Measurements from ENCODE around the gene VWA2.
A peak's percentile ranks its signal among the peaks of the same experiment; 100 is the strongest.

VWA2 gene

DNA sequence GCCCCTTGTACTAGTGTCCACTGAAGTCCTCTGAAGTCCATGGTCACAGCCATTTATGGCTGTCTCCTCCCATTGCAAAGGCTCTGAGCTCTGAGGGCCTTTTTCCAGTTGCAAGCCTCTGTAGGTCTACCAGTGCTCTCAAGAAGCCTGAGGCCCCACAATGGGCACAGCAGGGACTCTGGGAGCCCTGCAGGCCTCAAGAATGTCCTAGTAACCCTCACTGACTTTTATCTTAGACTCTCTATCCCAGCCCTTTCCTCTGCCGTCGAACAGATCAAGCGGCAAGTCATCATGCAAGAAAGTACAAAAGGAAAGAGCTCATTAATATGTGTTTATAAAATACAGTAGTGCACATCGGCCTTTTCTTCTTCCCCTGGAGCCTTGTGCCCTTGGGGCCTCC, 23.4 kb downstream of the VWA2 start:
- no peak for TF ChIP-seq ZFX (IDR thresholded peaks at IDR 0.05)
- TF ChIP-seq, protein P1, sequence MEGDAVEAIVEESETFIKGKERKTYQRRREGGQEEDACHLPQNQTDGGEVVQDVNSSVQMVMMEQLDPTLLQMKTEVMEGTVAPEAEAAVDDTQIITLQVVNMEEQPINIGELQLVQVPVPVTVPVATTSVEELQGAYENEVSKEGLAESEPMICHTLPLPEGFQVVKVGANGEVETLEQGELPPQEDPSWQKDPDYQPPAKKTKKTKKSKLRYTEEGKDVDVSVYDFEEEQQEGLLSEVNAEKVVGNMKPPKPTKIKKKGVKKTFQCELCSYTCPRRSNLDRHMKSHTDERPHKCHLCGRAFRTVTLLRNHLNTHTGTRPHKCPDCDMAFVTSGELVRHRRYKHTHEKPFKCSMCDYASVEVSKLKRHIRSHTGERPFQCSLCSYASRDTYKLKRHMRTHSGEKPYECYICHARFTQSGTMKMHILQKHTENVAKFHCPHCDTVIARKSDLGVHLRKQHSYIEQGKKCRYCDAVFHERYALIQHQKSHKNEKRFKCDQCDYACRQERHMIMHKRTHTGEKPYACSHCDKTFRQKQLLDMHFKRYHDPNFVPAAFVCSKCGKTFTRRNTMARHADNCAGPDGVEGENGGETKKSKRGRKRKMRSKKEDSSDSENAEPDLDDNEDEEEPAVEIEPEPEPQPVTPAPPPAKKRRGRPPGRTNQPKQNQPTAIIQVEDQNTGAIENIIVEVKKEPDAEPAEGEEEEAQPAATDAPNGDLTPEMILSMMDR (conservative IDR thresholded peaks at IDR 0.05) = no peak
- no peak overlapping the region for H3K27ac ChIP-seq

DNA sequence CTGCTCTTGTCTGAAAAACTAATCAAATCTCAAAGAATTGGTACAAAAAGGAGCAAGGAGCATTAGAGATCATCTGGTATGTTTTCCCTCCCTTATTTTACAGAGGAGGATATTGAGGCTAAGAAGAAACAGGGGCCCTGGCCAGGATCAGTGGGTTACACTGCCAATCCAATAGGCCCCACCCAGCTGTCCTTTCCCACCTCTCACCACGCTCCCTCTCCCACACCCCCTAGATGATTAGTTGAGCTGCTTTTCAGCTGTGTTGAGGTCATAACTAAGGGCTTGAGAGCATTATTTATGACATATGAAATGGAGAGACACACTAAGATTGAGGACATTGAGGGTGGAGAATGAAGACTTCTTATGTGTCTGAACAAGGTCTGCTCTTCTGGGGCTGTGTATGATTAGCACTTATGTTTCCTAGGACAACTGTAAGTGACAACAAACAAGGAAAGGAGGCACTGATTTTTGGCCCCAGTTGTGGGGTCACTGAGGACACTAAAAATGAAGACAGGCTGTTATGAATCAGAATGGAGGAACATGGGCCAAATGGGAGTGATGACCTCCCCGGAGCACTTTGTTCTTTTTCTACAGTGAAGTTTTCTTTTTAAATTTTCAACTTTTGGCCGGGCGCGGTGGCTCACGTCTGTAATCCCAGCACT, 26.5 kb downstream of the VWA2 start:
- TF ChIP-seq, protein P1 (conservative IDR thresholded peaks at IDR 0.05) = no peak
- no peak for TF ChIP-seq ZFX (IDR thresholded peaks at IDR 0.05)
- H3K27ac ChIP-seq = peak overlapping the region; percentile 64

DNA sequence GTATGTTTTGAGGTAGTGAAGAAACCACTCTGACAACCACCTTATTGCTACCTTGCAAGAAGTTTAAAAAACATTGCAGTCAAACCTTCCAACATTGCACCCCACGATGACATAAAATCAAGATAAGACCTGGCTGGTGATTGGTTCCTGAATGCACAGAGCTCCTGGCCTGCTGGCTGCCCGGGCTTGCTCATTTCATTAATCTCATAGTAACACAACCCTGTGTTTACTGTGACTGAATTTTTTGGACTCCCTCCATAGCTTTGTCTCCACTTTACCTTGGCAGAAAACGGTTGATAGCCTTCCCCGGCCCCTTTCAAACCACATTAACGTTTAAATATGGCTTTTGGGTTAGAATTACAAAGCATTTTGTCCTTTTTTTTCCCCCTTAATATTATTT, 27.5 kb downstream of the VWA2 start:
- TF ChIP-seq, protein P1 (conservative IDR thresholded peaks at IDR 0.05) = no peak
- no peak for TF ChIP-seq ZFX (IDR thresholded peaks at IDR 0.05)
- H3K27ac ChIP-seq = peak overlapping the region; percentile 64

DNA sequence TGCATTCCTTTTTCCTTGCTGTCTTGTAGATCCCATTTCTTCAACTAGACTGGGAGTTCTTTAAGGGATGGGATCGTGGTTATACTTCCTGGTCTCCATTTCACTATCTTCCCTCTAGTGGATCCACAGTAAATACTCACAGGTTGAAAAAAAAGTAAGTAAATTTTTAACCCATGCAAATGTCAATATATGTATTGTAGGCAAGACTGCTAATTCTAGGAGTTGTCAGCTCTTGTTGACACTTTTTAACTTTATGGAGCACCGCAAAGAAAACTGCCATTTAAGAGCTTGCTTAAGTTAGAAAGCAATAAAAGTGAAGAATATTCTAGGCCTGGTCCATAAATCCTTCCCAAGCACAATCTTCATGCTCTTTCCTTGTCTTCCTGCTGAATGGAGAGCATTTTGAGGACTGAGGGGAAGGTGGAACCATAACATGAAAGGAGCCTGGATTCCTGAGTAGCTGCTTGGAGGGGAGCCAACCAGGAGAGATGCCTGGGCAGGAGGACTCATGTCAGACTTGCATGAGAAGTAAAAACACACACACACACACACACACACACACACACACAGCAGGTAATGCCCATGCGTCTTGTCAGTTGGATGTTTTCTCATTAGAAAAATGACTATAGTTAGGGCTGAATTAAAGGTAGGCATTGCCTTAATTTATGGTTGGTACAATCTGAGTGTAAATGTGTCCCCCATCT, 32.2 kb downstream of the VWA2 start:
- H3K27ac ChIP-seq = no peak overlapping the region
- no peak for TF ChIP-seq ZFX (IDR thresholded peaks at IDR 0.05)
- TF ChIP-seq, protein P1 (conservative IDR thresholded peaks at IDR 0.05) = no peak

DNA sequence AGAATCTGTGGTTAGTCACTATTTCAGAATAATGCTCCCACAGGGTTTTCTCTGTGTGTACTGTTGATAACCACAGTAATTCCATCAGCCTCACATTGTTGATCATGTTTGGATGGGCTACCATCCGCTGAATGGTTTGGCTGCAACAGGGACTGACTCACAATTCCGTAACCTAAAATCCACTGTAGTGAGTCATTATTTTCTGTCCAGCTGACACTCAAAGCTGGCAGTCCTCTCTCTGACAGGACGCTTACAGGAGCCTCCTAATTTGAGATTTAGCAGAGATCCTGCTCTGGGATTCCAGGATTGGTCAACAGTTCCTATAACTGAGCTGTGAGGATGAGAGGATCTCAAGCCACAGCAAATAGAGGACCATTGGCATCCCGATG, 32.7 kb downstream of the VWA2 start:
- TF ChIP-seq, protein P1 (conservative IDR thresholded peaks at IDR 0.05) = no peak
- no peak for TF ChIP-seq ZFX (IDR thresholded peaks at IDR 0.05)
- no peak overlapping the region for H3K27ac ChIP-seq

DNA sequence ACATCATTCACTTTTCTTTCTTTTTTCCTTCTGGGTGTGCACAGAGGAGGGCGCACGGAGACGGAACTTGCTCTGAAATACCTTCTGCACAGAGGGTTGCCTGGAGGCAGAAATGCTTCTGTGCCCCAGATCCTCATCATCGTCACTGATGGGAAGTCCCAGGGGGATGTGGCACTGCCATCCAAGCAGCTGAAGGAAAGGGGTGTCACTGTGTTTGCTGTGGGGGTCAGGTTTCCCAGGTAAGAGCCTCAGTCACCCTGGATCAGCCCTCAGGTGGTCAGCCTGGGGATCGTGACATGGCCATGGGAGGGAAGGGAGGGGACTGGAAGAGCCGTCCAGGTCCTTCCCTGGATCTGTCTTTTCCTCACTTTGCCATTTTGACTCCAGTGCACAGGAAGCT, 33.6 kb downstream of the VWA2 start:
- H3K27ac ChIP-seq = no peak overlapping the region
- no peak for TF ChIP-seq ZFX (IDR thresholded peaks at IDR 0.05)
- TF ChIP-seq, protein P1 (conservative IDR thresholded peaks at IDR 0.05) = no peak

DNA sequence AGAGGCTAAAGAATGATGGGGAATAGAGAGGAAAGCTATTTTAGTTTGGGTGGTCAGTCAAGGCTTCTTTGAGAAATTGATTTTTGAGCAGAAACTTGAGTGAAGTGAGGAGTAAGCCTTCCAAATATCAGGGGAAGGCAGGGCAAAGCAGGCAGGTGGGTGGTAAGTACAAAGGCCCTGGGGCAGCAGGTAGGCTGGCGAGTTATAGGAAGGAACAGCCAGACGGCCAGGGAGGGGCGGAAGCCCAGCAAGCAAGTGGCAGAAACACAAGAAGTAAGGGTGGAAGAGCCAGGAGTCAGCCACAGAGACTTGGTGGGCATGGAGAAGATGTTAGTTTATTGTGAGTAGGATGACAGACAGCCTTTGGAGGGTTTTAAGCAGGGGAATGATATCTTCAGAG, 34.9 kb downstream of the VWA2 start:
- TF ChIP-seq, protein P1 (conservative IDR thresholded peaks at IDR 0.05) = no peak
- no peak for TF ChIP-seq ZFX (IDR thresholded peaks at IDR 0.05)
- H3K27ac ChIP-seq = no peak overlapping the region

Data from C4-2B (cell line).